Left kidney (tissue), 8 donors: Measurements from ENCODE around the gene MX2. TPM values are rescaled to one million over a fixed set of nuclear protein-coding genes. Genes with fewer than 3 reads are reported as not detected.
"Not testable (repeated sequence)": the region's sequence is repeated elsewhere in the genome, so short reads cannot be mapped to it uniquely, and the experiment has no call there.

ENCODE experiments used
- DNase-seq: peaks from one replicate; pipeline ENCODE4 v3.0.0-alpha.2; 2013
- long read RNA-seq, 8 donors: transcript quantifications; one replicate each; lab custom pipeline, GENCODE V29; 2026
- polyA plus RNA-seq: library from polyadenylated mRNA; unstranded; fragments of 120-200 nt; gene quantifications from one replicate; pipeline ENCODE4 v1.2.1, GENCODE V29; 2013; ENCODE audit not compliant: insufficient read length

The MX2 gene, protein sequence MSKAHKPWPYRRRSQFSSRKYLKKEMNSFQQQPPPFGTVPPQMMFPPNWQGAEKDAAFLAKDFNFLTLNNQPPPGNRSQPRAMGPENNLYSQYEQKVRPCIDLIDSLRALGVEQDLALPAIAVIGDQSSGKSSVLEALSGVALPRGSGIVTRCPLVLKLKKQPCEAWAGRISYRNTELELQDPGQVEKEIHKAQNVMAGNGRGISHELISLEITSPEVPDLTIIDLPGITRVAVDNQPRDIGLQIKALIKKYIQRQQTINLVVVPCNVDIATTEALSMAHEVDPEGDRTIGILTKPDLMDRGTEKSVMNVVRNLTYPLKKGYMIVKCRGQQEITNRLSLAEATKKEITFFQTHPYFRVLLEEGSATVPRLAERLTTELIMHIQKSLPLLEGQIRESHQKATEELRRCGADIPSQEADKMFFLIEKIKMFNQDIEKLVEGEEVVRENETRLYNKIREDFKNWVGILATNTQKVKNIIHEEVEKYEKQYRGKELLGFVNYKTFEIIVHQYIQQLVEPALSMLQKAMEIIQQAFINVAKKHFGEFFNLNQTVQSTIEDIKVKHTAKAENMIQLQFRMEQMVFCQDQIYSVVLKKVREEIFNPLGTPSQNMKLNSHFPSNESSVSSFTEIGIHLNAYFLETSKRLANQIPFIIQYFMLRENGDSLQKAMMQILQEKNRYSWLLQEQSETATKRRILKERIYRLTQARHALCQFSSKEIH
- 1.9 TPM for polyA plus RNA-seq
- long read RNA-seq, donor 1, result 0 reads
- long read RNA-seq, donor 2, result 0 reads
- long read RNA-seq, donor 3, result 0 reads
- long read RNA-seq, donor 4, result 0 reads
- long read RNA-seq, donor 5, result 0 reads
- long read RNA-seq, donor 6, result 0 reads
- long read RNA-seq, donor 7, result 0 reads
- long read RNA-seq, donor 8, result 0 reads

GRCh38 chr21:41361786-41362604, at the start of gene MX2:
MX2 (plus strand) TSS chr21:41362027; CDS start chr21:41376907, 14,880 bp downstream.
- no peak for DNase-seq

- not testable (repeated sequence) for DNase-seq
These were observed 48.3 kb upstream of the MX2 start for GRCh38 chr21:41313285-41314164.

- DNase-seq, result no peak
These were observed 46.1 kb upstream of the MX2 start for GRCh38 chr21:41315726-41316125.

DNA sequence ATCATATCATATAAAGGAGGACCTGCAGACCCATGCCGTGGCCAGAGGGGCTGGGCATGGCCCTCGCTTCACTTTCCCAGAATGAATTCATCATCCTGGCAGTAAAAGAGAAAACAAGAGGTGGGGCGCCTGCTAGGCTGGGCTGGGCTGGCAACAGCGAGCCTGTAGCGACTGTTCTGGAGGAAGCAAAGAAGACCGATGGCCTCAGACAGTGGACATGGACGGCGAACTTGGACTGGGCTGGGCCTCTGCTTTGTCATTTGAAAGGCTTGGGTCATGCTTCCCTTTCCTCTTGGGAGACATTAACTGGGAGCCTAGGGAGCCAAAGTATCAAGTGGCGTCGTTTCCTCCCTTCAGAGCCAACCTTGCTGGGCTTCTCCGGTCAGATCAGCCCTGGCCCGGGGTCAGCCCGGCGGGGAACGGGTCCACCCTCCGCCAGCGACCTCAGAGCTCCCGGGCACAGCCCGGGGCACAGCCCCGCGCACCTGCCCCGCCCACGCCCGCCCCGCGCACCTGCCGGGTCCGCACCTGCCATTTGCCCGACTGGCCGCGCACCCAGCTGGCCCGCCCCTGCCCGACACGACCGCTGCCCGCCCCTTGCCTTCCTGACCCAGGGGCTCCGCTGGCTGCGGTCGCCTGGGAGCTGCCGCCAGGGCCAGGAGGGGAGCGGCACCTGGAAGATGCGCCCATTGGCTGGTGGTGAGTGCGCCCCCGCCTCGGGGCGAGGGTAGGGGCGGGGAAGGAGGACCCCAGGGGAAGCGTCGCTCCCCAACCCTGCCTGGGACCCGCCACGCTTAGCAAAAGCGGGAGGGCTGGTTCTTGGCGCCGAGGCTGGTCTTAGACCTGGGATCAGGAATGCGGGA, 45.4 kb upstream of the MX2 start, which contains the start of gene FAM3B:
Gene FAM3B, plus strand, starts transcription at position 602 of the 863 bp plus-strand sequence. Its CDS starts 79 bp downstream, at position 681.
- peak; percentile 27 for DNase-seq

DNA sequence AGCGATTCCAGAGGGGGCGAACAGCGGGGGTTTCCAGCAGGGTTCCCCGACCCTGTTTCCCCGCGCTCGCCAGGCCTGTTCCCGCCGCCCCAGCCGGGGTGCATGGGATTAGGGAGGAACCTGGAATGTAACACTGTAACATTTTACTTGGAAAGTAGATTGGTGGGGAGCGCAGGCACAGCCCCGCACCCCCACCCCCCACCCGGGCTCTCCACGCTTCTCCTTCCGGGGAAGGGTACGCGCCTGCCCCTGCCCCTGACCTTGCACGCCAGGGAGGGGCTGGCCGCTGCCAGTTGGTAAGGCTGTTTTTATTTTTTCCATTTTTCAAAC, 44.8 kb upstream of the MX2 start:
- no peak for DNase-seq

GRCh38 chr21:41317458-41317857, 44.4 kb upstream of the MX2 start:
- DNase-seq, result no peak

GRCh38 chr21:41318218-41318617, 43.6 kb upstream of the MX2 start:
- DNase-seq, result no peak

GRCh38 chr21:41319273-41319672, 42.6 kb upstream of the MX2 start:
- DNase-seq, result no peak

DNA sequence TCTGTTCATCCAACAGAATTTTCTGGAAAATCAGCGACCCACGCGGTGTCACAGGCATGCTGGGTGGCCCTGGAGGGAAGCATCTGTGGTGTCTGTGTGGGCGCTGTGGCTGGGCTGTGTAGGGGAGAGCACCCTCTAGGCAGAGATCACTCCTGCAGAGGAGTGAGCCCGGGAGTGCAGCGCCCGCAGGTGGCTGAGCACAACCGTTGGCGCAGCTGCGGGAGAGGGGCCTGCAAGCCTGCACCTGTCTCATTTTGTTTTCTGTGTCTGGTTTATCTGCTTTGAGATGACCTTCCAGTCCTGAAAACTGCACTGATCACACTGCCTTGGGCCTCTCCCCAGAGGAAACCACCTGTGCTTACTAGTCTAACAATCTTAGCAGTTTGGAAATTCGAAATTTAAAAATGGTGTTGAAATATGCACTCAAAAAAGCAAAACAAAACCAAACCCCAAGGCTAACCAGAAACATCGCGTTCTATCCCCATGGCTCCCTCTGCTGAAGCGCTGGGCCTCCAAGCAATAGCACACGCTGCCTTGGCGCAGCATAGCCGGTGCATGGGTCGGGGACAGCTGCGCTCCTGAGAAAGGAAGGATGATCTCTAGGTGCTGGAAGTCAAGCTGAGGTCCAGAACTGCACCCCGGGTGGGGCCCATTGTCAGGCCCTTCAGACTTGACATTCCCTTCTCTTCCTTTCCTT, 40.5 kb upstream of the MX2 start:
- DNase-seq, result no peak

- no peak for DNase-seq
These were observed 39.8 kb upstream of the MX2 start for GRCh38 chr21:41321908-41322495.

DNA sequence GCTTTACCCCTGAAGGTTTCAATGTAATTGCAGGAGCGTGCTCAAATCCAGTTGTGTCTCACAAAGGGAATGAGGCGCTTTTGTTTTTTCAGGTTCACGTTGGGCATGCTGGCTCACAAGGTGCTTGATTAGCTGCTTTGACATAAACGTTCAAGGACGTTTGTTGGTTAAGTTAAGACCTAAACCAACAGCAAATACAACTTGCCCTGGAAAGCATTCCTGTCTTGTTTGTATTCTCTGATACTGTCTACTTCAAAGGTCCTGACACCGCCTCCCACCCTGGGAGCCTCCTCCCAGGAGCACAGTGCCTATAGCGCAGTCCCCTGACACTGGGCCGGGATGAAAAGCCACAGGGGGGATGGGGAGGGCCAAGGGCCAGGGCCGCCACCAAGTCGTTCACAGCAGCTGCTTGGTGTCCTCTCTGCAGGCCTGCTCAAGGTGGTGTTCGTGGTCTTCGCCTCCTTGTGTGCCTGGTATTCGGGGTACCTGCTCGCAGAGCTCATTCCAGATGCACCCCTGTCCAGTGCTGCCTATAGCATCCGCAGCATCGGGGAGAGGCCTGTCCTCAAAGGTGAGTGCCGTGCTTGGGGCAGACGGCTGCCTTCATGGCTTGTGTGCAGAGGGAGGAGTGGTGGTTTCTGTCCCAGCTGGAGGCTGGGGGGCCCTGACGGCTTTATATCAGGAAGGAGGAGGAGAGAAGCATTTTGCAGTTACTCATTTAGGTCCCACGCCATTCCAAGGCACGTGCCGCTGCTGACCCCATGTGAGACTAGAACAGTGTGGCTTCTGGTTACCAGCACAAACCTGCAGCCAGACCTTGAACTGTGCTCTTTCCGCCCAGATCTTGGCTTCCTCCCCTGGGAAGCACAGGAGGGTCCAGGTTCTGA, 39.1 kb upstream of the MX2 start:
- DNase-seq, result no peak

DNA sequence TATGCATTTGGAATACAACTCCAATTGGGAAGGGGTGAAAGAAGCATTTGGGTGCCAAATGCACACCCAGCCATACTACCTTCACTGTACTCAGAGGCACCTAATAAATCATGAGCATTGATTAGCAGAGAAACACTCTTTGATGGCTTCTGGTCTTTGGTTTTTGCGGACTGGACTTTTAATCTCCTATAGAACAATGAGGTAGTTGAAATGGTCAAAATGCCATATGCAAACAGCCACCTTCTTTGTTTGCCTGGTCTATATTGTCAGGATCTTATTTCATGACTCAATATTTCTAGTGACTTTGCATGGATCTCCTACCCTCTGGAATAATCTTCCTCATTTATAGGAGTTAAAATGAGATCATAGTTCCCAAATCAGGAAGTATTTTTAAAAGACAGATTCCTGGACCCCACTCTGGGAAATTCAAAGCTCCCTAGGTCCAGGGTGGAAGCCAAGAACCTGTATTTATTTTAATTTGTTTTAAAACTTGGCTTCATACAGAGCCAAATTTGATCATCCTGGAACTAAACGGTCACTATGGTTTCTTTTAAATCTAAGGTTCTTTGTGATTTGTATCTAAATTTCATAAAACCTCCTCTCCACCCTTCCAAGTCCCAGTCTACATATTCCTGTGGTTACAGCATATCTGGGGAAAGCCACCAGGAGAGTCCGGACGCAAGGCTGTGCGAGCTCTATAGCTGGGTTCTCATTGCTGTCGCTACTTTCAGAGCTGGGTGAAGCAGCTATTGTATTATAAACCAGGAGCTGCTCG, 36.5 kb upstream of the MX2 start:
- DNase-seq, result no peak

DNA sequence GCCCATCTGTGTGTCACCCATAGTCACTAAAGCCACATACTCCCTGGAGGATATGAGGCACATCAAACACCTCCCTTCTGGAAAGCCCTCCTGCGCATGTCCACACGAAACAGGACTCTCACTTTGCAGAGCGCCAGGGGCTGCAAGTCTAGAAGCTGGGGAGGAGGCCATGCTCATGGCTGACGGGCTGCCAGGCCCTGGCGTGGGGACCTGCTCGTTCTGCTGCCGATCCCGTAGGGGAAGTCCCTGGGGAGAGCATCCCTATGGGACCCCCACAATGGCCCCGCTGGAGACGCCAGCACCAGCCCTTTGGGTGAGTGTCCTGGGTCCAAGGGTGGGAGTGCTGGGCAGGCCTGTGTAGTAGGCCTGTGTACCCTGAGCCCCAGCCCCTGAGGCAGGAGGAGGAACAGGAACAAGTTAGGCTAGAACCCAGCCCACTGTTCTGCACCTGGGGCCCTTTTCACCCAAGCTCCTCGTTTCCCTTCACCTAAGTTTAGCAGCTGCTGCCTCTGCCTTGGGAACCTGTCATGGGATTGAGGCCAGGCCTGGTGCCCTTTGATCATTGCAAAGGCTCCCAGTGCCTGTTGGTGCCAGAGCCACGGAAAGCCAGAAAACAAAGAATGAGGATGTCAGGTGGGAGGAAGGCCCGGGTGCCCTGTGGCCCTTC, 35.3 kb upstream of the MX2 start:
- no peak for DNase-seq

GRCh38 chr21:41327753-41328152, 34.1 kb upstream of the MX2 start:
- DNase-seq, result no peak

DNA sequence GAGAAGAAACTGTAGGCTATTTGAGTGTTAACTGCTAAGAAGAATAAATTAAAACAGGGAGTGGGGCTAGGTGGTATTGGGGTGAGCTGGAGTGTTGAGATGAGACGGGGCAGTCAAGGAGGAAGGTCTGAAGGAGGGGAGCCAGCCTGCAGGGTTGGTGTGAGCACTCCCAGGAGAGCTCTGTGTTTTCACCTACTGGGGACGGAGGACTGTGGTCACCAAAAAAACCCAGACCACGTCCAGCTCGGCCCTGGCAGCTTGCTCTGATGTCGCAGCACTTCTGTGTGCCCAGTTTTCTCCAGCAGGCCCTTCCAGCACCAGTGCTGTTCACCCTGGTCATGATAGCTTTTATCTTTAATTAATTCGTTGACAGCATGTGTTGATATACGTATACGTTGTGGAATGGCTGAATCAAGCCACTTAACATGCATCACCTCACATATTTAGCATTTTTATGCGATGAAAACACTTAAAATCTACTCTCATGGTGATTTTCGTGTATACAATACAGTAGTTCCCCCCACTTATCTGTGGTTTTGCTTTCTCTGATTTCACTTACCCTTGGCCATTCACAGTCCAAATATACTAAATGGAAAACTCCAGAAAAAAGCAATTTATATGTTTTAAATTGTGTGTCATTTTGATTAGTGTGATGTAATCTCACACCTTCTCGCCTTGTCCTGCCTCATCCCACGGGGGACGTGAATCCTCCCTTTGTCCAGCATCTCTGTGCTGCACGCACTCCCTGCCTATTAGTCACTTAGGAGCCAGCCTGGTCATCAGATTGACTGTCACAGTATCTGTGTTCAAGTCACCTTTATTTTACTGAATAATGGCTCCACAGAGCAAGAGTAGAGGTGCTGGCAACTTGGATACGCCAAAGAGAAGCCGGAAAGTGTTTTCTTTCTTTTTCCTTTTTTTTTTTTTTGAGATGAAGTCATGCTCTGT, 32.9 kb upstream of the MX2 start:
- DNase-seq, result no peak
